Heart left ventricle (tissue), 16 donors: ENCODE results near the gene FRRS1L. TPM values are rescaled to one million over a fixed set of nuclear protein-coding genes. Genes with fewer than 3 reads are reported as not detected.

Experiments
- ATAC-seq, 4 donors: fragments of 200-7000 bp; cut with Tn5 transposase; one replicate each; pipeline ENCODE4 v1.9.1; 2020 to 2022; ENCODE audit warnings: moderate library complexity in 4 of 4, mild to moderate bottlenecking in 3 of 4, moderate number of reproducible peaks in 1 of 4
- DNase-seq, 5 donors: peaks; one replicate each; pipeline ENCODE4 v3.0.0-alpha.2; 2020
- H3K27ac ChIP-seq, 12 donors: fragments of 200-600 bp; sonication (generic) in 4 of 12; one replicate each; pipeline versions ENCODE4 v1.5.0 to v1.8.0; 2016 to 2022; ENCODE audit warnings: mild to moderate bottlenecking in 2 of 12
- H3K27me3 ChIP-seq, 9 donors: fragments of 200-600 bp; sonication (generic) in 2 of 9; one replicate each; pipeline versions ENCODE4 v1.5.1 to v1.8.0; 2016 to 2022; ENCODE audit warnings: mild to moderate bottlenecking in 3 of 9
- H3K36me3 ChIP-seq, 9 donors: fragments of 200-600 bp; sonication (generic) in 2 of 9; one replicate each; pipeline versions ENCODE4 v1.5.0 to v1.8.0; 2018 to 2022; ENCODE audit warnings: mild to moderate bottlenecking in 2 of 9
- H3K4me1 ChIP-seq, 12 donors: fragments of 200-600 bp; sonication (generic) in 4 of 12; one replicate each; pipeline versions ENCODE4 v1.5.0 to v1.8.0; 2016 to 2022; ENCODE audit warnings: mild to moderate bottlenecking in 3 of 12
- H3K4me3 ChIP-seq, 12 donors: fragments of 200-600 bp; sonication (generic) in 4 of 12; one replicate each; pipeline versions ENCODE4 v1.5.0 to v1.8.0; 2017 to 2022; ENCODE audit warnings: mild to moderate bottlenecking in 9 of 12, moderate library complexity in 4 of 12
- H3K9me3 ChIP-seq, 12 donors: fragments of 200-600 bp; sonication (generic) in 4 of 12; one replicate each; pipeline versions ENCODE4 v1.5.0 to v1.8.0; 2016 to 2022; ENCODE audit warnings: mild to moderate bottlenecking in 1 of 12
- CTCF ChIP-seq, 12 donors: fragments of 200-600 bp; sonication (generic) in 4 of 12; IDR thresholded peaks; one replicate each; pipeline versions ENCODE4 v1.5.0 to v1.8.0; 2018 to 2022; ENCODE audit warnings: antibody characterized with exemption in 12 of 12, mild to moderate bottlenecking in 5 of 12
- POLR2A ChIP-seq, 2 donors: fragments of 450-650 bp; IDR thresholded peaks; one replicate each; pipeline ENCODE4 v1.6.1; 2017; ENCODE audit warnings: antibody characterized with exemption in 2 of 2, mild to moderate bottlenecking in 2 of 2, moderate library complexity in 2 of 2
- WGBS, 4 donors: extraction: QIAGEN DNeasy Blood & Tissue Kit in 2 of 4; methylation state at CpG; one replicate each; pipeline versions ENCODE4 v1.1.5 to v1.1.7; 2013 to 2018; 5-methylcytosine and 5-hydroxymethylcytosine counted together
- intact Hi-C, 10 donors: fragments of 100-400 bp; cut with DNase I; formaldehyde crosslinking; loops; one replicate each; pipeline versions ENCODE4 v1.11.1 to v1.14.2; 2022
- polyA plus RNA-seq, 2 donors: library from polyadenylated mRNA; stranded (reverse); fragments of 200-250 nt; gene quantifications; one replicate each; pipeline ENCODE4 v1.2.3, GENCODE V29; 2013
- total RNA-seq, 9 donors: library from RNA; depleted of rRNA in 2 of 9; stranded (reverse); fragments of >200 nt in 2 of 9; fragmentation: NEBNext Ultra II Directional in 3 of 9; extraction: Animal tissue kit (Norgen Biotek cat#: 25700) in 3 of 9; gene quantifications; one replicate each; pipeline versions ENCODE4 v1.1.0 to v1.2.4, GENCODE V29; 2016 to 2023
- donor health status: ischemic (EF 13 %, LVEDD 7.1; RV severe dilation, severe dysfunction).
- donor health status: healthy with polysubstance abuse.
- donor health status: DM: no; HTN: yes; CAD: no.
- donor health status: DM: no; HTN: no; CAD: no.
- donor health status: ischemic (EF 25% LVEDD 6.9; RV normal size, moderate dysfunction).
- donor health status: ischemic (EF 25% LVEDD 5.7; RV mildly dilated, moderate dysfunction).
- donor health status: healthy.
- donor health status: DM: yes; HTN: yes; CAD: no.
- donor health status: ischemic (EF 35%, LVEDD 5.7; RV mildly dilated, moderate dysfunction).
- donor health status: nonischemic (EF 11% LVEDD 7.7; RV severe dilation, severe dysfunction).
- donor health status: DM: yes; HTN: yes; CAD: no.
- donor health status: PGD.
- donor health status: ischemic (EF 29% LVEDD 5.4; RV normal size, mild dysfunction).
- donor health status: nonischemic (EF 23%, LVEDD 6.1; RV moderate dilation, normal function).

Gene FRRS1L
- total and polyA plus RNA-seq, 11 donors: 0.04 to 2.5 (median 1.6) TPM

GRCh38 chr9:109092051-109092580 lies 74.9 kb downstream of the FRRS1L start:
- peak overlapping the region in 6 of 12 donors; percentile 2 to 31 (median 17) for H3K27ac ChIP-seq
- H3K4me3 ChIP-seq: no peak overlapping the region
- peaks cover 0 to 48% (median 21%) of the 10 kb centered on the region in 12 donors for H3K4me1 ChIP-seq
- H3K27me3 ChIP-seq: no peaks in the 10 kb centered on the region
- intact Hi-C loops: loop anchor here in 1 of 10 donors (5.0 kb wide), 1 partner anchor 225 kb away; no protein-coding TSS in a partner anchor
- peaks cover 0 to 79% (median 60%) of the 10 kb centered on the region in 9 donors for H3K36me3 ChIP-seq
- H3K9me3 ChIP-seq: no peaks in the 10 kb centered on the region
- TF ChIP-seq POLR2A (IDR thresholded peaks at IDR 0.05) (no peak), CTCF (IDR thresholded peaks at IDR 0.05) (no peak)
- no peak for DNase-seq
- no peak for ATAC-seq

- WGBS, 4 donors: 97 to 99% (median 98%) methylated on average over 7 of the region's 7 CpGs
- Histone ChIP-seq H3K27me3 (no peaks in the 10 kb centered on the region), H3K27ac (no peak overlapping the region), H3K9me3 (no peaks in the 10 kb centered on the region), H3K36me3 (peaks cover 0 to 100% (median 91%) of the 10 kb centered on the region in 9 donors), H3K4me1 (peaks cover 0 to 14% (median 7%) of the 10 kb centered on the region in 12 donors), H3K4me3 (no peak overlapping the region)
- no peak for TF ChIP-seq CTCF (IDR thresholded peaks at IDR 0.05)
- no peak for TF ChIP-seq POLR2A (IDR thresholded peaks at IDR 0.05)
- intact Hi-C loops: loop anchor here in 1 of 10 donors (5.0 kb wide), 1 partner anchor 36 kb away; no protein-coding TSS in a partner anchor
- DNase-seq: no peak
- ATAC-seq: no peak
These were observed 78.8 kb downstream of the FRRS1L start for GRCh38 chr9:109088221-109088620.

- Histone ChIP-seq H3K27me3 (no peaks in the 10 kb centered on the region), H3K36me3 (peaks cover 0 to 100% (median 89%) of the 10 kb centered on the region in 9 donors), H3K27ac (no peak overlapping the region), H3K9me3 (no peaks in the 10 kb centered on the region), H3K4me1 (peaks cover 0 to 13% (median 6%) of the 10 kb centered on the region in 12 donors), H3K4me3 (no peak overlapping the region)
- intact Hi-C loops: loop anchor here in 1 of 10 donors (5.0 kb wide), 1 partner anchor 35 kb away; no protein-coding TSS in a partner anchor
- DNase-seq (no peak), ATAC-seq (peak in 1 of 4 donors; percentile 29)
- WGBS, 4 donors: 90 to 98% (median 97%) methylated on average over 2 of the region's 2 CpGs
- TF ChIP-seq CTCF (IDR thresholded peaks at IDR 0.05): no peak
- no peak for TF ChIP-seq POLR2A (IDR thresholded peaks at IDR 0.05)
These were observed 79.3 kb downstream of the FRRS1L start for GRCh38 chr9:109087795-109088194.

GRCh38 chr9:109086221-109086620 lies 80.8 kb downstream of the FRRS1L start:
- Histone ChIP-seq H3K4me1 (peaks cover 0 to 4% (median 0%) of the 10 kb centered on the region in 12 donors), H3K27ac (no peak overlapping the region), H3K36me3 (peaks cover 0 to 96% (median 78%) of the 10 kb centered on the region in 9 donors), H3K4me3 (no peak overlapping the region), H3K9me3 (no peaks in the 10 kb centered on the region), H3K27me3 (no peaks in the 10 kb centered on the region)
- TF ChIP-seq CTCF (IDR thresholded peaks at IDR 0.05): no peak
- no peak for TF ChIP-seq POLR2A (IDR thresholded peaks at IDR 0.05)
- ATAC-seq (peak in 1 of 4 donors; percentile 34), DNase-seq (no peak)
- WGBS, 4 donors: 88 to 92% (median 90%) methylated on average over 3 of the region's 3 CpGs
- intact Hi-C loops: loop anchor here in 1 of 10 donors (5.0 kb wide), 1 partner anchor 34 kb away; no protein-coding TSS in a partner anchor
